Stimulated activated CD8-positive, alpha-beta memory T cell treated with anti-CD3 and anti-CD28 coated beads, Interleukin-7, amount 100 ng/mL, for 1 hour (primary cell): ENCODE data around the gene PPFIBP2.

Source experiments
- DNase-seq, 2 donors: peaks; one replicate each; pipeline ENCODE4 v3.0.0-alpha.2; 2020; ENCODE audit warnings: low read depth in 2 of 2

PPFIBP2 gene

GRCh38 chr11:7665473-7666291, 151.9 kb downstream of the PPFIBP2 start:
- peak; percentile 14 to 65 for DNase-seq

- no peak for DNase-seq
Measured at GRCh38 chr11:7666292-7666866, 152.6 kb downstream of the PPFIBP2 start.

GRCh38 chr11:7667460-7667859, 153.7 kb downstream of the PPFIBP2 start:
- DNase-seq, result no peak

GRCh38 chr11:7668464-7668863, 154.7 kb downstream of the PPFIBP2 start:
- DNase-seq, result no peak

GRCh38 chr11:7668911-7669310, 155.1 kb downstream of the PPFIBP2 start:
- DNase-seq, result no peak

GRCh38 chr11:7670641-7671040, 156.8 kb downstream of the PPFIBP2 start:
- DNase-seq, result no peak

- no peak for DNase-seq
Measured at GRCh38 chr11:7671347-7672215, 157.8 kb downstream of the PPFIBP2 start.

- DNase-seq, result no peak
Measured at GRCh38 chr11:7672276-7672959, 158.6 kb downstream of the PPFIBP2 start.

- no peak for DNase-seq
Measured at GRCh38 chr11:7672960-7673723, 159.3 kb downstream of the PPFIBP2 start, which contains the start of gene CYB5R2. TSS of gene CYB5R2 (minus strand) at chr11:7673500. CDS start at chr11:7672825, 675 bp downstream.

- DNase-seq, result no peak
Measured at GRCh38 chr11:7673724-7674434, 160.1 kb downstream of the PPFIBP2 start.

GRCh38 chr11:7675631-7676030, 161.8 kb downstream of the PPFIBP2 start:
- DNase-seq, result no peak

GRCh38 chr11:7677071-7677470, 163.3 kb downstream of the PPFIBP2 start:
- DNase-seq, result no peak

- DNase-seq, result no peak
Measured at GRCh38 chr11:7677796-7678201, 164.0 kb downstream of the PPFIBP2 start.

GRCh38 chr11:7683571-7683970, 169.8 kb downstream of the PPFIBP2 start:
- no peak for DNase-seq

- no peak for DNase-seq
Measured at GRCh38 chr11:7686761-7687160, 173.0 kb downstream of the PPFIBP2 start.

- no peak for DNase-seq
Measured at GRCh38 chr11:7687386-7687785, 173.6 kb downstream of the PPFIBP2 start.

- DNase-seq, result no peak
Measured at GRCh38 chr11:7688238-7688826, 174.5 kb downstream of the PPFIBP2 start.

- DNase-seq, result no peak
Measured at GRCh38 chr11:7689239-7689638, 175.4 kb downstream of the PPFIBP2 start.

GRCh38 chr11:7690648-7691047, 176.8 kb downstream of the PPFIBP2 start:
- no peak for DNase-seq
